RWPE2 (cell line): ENCODE results near the gene SKAP1.

ENCODE experiments used
- ATAC-seq: fragments of 200-7000 bp; cut with Tn5 transposase; 3 replicates; pipeline ENCODE4 v1.9.1; 2021; ENCODE audit warnings: low read depth
- DNase-seq: peaks from one replicate; pipeline ENCODE4 v3.0.0-alpha.2; 2020; ENCODE audit warnings: low spot score
- H3K27ac ChIP-seq: fragments of 450-650 bp; 2 replicates; pipeline ENCODE4 v1.5.1; 2017; ENCODE audit warnings: mild to moderate bottlenecking; ENCODE audit not compliant: poor library complexity, severe bottlenecking
- H3K27me3 ChIP-seq: fragments of 250-450 bp; sonication (Bioruptor Pico); 2 replicates; pipeline ENCODE4 v1.5.1; 2021; ENCODE audit warnings: mild to moderate bottlenecking, moderate library complexity; ENCODE audit not compliant: insufficient read depth, poor library complexity, severe bottlenecking
- H3K36me3 ChIP-seq: fragments of 250-450 bp; sonication (Bioruptor Pico); 2 replicates; pipeline ENCODE4 v1.5.1; 2020; ENCODE audit warnings: low read depth, mild to moderate bottlenecking, moderate library complexity
- H3K4me1 ChIP-seq: fragments of 250-450 bp; sonication (Bioruptor Pico); 2 replicates; pipeline ENCODE4 v1.5.1; 2021; ENCODE audit warnings: mild to moderate bottlenecking, moderate library complexity; ENCODE audit not compliant: insufficient read depth, poor library complexity, severe bottlenecking
- H3K4me3 ChIP-seq: fragments of 250-450 bp; sonication (Bioruptor Pico); 2 replicates; pipeline ENCODE4 v1.5.1; 2021; ENCODE audit warnings: mild to moderate bottlenecking, moderate library complexity; ENCODE audit not compliant: severe bottlenecking
- H3K9me3 ChIP-seq: fragments of 250-450 bp; sonication (Bioruptor Pico); 2 replicates; pipeline ENCODE4 v1.5.1; 2021; ENCODE audit warnings: mild to moderate bottlenecking, moderate library complexity; ENCODE audit not compliant: severe bottlenecking
- TF ChIP-seq, protein P1 (sequence below): fragments of 450-650 bp; IDR thresholded peaks from one replicate; pipeline ENCODE4 v1.5.1; 2017; ENCODE audit warnings: mild to moderate bottlenecking, moderate library complexity; ENCODE audit not compliant: poor library complexity, severe bottlenecking

Gene SKAP1

DNA sequence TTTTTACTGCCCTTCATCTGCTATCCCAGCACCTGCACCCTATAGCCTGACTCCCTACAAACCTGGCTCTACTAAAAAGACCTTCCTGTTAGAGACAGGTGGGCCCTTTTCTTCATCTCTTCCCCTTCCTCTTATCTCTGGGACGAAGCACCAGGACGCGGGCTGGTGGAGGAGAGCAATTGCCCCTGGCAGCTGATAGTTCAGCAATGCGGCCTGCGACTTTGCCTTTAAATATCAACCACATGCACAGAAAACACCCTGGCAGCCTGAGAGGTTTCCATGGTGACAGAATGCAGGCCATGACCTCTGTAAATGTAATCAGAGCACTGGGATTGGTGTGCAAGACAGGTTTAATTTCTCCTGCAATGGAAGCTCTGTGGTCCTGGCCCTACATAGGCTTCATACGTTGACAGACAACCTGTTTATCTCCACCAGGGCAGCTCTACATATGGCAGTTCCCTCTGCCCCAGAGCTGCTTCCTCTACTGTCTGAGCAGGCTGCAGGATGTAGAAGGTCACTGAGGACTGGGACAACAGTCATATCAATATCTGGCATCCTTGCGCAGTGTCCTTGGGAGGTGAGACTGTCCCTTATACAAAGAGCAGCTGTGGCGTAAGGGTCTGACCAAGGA lies 10.0 kb upstream of the SKAP1 start:
- no peak for ATAC-seq
- DNase-seq: no peak
- Histone ChIP-seq H3K27ac (no peak overlapping the region), H3K4me3 (no peak overlapping the region), H3K27me3 (no peaks in the 10 kb centered on the region), H3K9me3 (no peaks in the 10 kb centered on the region), H3K4me1 (peaks cover 7% of the 10 kb centered on the region), H3K36me3 (no peaks in the 10 kb centered on the region)
- TF ChIP-seq, protein P1, sequence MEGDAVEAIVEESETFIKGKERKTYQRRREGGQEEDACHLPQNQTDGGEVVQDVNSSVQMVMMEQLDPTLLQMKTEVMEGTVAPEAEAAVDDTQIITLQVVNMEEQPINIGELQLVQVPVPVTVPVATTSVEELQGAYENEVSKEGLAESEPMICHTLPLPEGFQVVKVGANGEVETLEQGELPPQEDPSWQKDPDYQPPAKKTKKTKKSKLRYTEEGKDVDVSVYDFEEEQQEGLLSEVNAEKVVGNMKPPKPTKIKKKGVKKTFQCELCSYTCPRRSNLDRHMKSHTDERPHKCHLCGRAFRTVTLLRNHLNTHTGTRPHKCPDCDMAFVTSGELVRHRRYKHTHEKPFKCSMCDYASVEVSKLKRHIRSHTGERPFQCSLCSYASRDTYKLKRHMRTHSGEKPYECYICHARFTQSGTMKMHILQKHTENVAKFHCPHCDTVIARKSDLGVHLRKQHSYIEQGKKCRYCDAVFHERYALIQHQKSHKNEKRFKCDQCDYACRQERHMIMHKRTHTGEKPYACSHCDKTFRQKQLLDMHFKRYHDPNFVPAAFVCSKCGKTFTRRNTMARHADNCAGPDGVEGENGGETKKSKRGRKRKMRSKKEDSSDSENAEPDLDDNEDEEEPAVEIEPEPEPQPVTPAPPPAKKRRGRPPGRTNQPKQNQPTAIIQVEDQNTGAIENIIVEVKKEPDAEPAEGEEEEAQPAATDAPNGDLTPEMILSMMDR: no peak

DNA sequence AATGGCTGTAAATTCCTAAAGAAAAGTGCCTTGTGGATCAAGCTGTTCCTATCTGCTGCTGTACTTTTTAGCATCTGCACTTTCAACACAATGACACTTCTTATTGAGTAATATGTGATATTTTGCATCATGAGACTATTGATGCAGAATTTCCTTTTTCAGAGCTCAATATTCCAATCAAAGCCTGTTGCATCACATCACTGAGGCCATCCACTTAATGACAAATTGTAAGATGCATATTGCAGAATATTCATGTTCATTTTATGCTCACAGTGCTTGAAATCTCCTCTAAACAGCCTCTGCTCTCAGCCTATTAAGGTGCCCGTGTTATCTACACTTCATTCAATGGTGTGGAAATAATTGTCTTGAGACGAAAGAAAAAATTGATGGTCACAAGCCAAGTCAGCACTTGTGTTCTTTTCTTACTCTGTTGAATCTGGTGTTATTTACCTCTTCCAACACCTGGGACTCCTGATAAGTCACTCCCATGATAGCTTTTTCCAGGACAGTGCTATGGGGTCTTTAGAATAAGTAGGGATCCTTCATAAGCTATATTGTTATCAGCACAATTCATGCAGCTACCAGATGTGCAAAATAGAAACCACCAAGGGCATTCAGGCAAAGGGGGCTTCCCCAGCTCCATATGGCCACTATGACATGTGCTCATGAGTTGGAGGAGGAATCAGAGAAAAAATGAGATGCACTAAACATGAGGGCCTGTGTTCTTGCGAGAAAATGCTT lies 9.3 kb upstream of the SKAP1 start:
- TF ChIP-seq, protein P1: no peak
- Histone ChIP-seq H3K36me3 (no peaks in the 10 kb centered on the region), H3K27ac (no peak overlapping the region), H3K27me3 (no peaks in the 10 kb centered on the region), H3K4me1 (peaks cover 7% of the 10 kb centered on the region), H3K9me3 (no peaks in the 10 kb centered on the region), H3K4me3 (no peak overlapping the region)
- DNase-seq: no peak
- no peak for ATAC-seq

DNA sequence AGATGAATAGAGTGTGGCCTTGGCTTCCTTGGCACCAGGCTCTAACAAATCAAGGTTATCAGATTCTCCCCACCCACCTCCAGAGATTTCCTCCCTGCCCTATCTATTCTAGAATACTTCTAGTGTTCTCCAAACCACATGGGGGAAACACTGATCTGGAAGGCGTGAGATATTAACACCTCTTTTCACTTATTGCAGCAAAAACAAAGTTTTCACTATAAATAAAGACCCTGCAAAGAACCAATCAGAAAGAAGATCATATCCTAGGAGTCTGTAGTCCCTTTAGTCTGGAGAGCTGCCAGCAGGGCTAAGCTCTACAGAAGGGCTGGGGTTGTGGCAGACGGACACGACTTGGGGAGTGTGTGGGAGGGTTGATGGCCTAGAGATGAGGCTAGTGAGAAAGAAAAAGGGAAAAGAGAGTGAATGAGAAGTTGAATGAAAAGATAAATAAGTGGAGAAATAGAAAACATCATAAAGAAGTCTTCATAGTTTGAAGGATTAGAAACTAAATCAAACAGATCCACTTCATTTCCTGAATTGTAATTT lies 8.6 kb upstream of the SKAP1 start:
- ATAC-seq (no peak), DNase-seq (no peak)
- Histone ChIP-seq H3K27me3 (no peaks in the 10 kb centered on the region), H3K9me3 (no peaks in the 10 kb centered on the region), H3K4me3 (no peak overlapping the region), H3K36me3 (no peaks in the 10 kb centered on the region), H3K4me1 (peaks cover 7% of the 10 kb centered on the region), H3K27ac (no peak overlapping the region)
- TF ChIP-seq, protein P1: no peak

DNA sequence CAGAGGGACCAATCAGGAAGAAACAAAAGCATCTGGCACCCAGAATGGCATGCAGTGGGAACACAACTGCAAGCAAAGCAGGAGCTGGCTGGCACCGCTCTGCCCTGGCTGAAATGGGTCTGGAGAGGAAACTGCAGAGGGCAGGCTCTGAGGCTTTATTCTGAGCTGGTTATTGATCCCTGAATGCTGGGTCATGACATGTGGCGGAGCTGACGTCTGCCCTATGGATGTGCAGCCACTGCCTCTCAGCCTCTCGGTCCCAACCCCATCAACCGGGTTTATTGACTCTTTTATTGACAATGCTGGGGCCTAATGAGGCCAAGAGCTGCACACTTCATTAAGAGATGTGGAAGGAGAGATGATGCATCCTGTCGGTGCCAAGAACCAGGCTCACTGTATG lies 3.9 kb upstream of the SKAP1 start:
- DNase-seq: no peak
- Histone ChIP-seq H3K36me3 (no peaks in the 10 kb centered on the region), H3K9me3 (no peaks in the 10 kb centered on the region), H3K27me3 (peaks cover 11% of the 10 kb centered on the region), H3K4me3 (no peak overlapping the region), H3K4me1 (no peaks in the 10 kb centered on the region), H3K27ac (no peak overlapping the region)
- ATAC-seq: no peak
- TF ChIP-seq, protein P1: no peak
